ENCODE data around the gene FASLG.

DNA sequence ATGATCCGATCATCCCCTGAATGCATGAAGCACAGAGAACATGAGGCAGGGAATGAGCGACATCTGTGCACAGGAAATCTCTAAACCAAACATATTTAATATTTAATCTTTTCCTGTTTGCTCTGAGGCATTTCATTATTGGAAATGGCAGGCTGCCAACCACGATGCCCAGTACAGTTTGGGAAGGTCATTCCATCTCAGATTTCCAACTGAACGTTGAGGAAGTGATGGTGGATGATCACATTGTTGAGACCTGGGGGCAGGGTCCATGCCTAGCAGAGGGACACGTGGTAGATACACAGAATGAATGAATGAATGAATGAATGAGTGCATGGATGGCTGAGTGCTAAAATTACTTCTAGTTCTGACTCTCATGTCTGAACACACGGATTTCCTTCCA lies 15.9 kb upstream of the FASLG start:
- TF ChIP-seq, protein P1, sequence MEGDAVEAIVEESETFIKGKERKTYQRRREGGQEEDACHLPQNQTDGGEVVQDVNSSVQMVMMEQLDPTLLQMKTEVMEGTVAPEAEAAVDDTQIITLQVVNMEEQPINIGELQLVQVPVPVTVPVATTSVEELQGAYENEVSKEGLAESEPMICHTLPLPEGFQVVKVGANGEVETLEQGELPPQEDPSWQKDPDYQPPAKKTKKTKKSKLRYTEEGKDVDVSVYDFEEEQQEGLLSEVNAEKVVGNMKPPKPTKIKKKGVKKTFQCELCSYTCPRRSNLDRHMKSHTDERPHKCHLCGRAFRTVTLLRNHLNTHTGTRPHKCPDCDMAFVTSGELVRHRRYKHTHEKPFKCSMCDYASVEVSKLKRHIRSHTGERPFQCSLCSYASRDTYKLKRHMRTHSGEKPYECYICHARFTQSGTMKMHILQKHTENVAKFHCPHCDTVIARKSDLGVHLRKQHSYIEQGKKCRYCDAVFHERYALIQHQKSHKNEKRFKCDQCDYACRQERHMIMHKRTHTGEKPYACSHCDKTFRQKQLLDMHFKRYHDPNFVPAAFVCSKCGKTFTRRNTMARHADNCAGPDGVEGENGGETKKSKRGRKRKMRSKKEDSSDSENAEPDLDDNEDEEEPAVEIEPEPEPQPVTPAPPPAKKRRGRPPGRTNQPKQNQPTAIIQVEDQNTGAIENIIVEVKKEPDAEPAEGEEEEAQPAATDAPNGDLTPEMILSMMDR (IDR thresholded peaks at IDR 0.05; ENCODE audit: poor library complexity), result no peak
- no peak for TF ChIP-seq EZH2 (IDR thresholded peaks at IDR 0.05; ENCODE audit: borderline replicate concordance)

Data from hepatocyte (in vitro differentiated cells).